NCI-H446 (cell line): ENCODE measurements around the gene IGFL3.
"Not testable (repeated sequence)": the region's sequence is repeated elsewhere in the genome, so short reads cannot be mapped to it uniquely, and the experiment has no call there.

Source experiments
- DNase-seq, 2 experiments: peaks; one replicate each; lab custom pipeline; 2025; lab: John Stamatoyannopoulos, UW

The IGFL3 gene

DNA sequence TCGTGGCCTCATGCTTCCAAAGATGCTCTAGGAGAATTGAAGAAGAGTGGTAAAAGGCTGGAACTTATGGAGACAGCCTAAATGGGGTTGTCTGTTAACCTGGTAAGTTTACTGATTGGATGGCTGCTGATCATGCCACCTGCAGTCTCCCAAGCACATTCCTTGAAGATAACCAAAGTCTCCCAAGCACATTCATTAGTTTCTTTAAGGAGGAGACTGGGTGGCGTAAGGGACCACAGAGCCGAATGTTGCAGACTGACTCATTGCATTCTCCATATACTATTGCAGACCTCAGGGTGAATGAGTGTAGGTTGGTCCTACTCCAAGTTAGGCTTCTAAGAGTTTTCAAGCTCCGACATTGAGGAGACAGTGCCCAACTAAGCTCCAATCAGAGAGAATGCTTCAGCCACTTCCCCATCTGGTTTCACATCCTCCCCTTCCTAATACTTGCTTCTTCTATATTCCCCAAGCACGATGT lies at the start of gene IGFL3:
Gene IGFL3, minus strand, starts transcription at position 51 of the 478 bp plus-strand sequence. Its CDS starts 39 bp downstream, at position 12.
- DNase-seq, result no peak

DNA sequence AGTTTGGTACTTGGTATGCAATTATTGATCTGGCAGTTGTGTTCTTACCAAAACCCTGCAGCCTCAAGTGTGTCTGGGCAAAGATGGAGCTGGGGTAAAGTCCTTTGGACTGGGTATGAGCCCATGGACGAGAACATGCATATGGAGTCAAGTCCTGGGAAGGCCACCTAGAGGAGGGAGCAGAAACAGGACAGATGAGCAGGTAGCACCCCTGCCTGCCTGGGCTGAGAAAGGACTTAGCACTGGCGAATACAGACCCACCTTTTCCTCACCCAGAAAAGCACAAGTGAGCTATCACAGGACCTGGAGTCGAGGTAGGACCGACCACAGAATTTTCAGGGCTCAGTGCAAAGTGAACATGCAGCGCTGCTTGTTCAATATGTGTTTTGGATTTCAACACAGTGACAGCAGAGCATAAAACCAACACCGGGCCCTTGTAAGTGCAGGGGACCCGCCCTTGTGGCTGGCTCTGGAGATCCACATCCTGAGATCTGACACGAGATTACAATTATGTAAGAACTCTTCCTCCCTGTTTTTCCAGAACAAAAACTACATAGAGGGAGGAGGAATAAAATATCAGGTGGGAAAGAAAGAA lies 49.5 kb upstream of the IGFL3 start:
- no peak for DNase-seq

DNA sequence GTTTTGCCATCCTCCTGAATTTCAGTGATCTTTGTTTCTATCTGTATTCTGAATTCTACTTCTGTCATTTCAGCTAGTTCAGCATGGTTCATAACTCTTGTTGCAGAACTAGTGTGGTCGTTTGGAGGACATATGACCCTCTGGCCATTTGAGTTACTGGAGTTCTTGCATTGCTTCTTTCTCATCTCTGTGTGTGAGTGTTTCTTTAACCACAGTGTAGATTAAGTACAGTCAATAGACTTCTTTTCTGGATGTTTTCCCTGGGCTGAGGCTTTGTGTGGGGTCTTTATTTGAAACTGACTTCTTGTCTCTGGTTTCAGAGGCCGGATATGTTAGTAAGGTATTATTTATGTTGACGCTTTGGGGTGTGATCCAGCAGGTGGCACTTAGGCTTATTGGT lies 38.2 kb upstream of the IGFL3 start:
- DNase-seq, result no peak

DNA sequence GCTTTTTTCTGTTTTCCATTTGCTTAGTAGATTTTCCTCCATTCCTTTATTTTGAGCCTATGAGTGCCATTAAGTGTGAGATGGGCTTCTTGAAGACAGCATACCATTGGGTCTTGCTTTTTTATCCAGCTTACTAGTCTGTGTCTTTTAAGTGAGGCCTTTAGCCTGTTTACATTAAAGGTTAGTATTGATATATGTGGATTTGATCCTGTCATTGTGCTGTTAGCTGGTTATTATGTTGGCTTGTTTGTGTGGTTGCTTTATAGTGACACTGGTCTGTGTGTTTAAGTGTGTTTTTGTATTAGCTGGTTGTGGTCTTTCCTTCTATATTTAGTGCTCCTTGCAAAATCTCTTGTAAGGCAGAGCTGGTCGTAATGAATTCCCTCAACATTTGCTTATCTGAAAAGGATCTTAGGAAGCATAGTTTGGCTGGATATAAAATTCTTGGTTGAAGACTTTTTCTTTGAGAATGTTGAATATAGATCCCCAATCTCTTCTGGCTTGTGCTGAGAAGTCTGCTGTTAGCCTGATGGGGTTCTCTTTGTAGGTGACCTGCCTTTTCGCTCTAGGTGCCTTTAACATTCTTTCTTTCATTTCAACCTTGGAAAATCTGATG lies 37.3 kb upstream of the IGFL3 start:
- DNase-seq, result not testable (repeated sequence)

DNA sequence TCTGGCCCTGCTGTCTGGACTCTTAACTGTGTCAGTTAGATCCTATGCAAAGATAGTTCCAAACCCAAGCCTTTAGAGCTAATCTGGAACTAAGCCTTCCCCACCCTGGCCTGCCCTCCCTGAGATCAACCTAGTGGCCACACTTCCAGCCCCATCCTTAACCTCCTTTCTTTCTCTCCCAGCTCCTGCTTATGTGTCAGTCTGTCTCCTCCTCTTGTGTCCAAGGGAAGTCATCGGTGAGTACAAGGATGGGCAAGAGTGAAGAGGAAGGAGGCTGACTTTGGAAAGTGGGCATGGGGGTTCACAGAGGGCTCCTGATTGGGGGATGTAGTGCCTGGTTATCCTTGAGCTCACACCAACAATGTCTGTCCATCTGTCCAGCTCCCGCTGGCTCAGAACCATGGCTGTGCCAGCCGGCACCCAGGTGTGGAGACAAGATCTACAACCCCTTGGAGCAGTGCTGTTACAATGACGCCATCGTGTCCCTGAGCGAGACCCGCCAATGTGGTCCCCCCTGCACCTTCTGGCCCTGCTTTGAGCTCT lies 35.8 kb upstream of the IGFL3 start:
- DNase-seq, result no peak

DNA sequence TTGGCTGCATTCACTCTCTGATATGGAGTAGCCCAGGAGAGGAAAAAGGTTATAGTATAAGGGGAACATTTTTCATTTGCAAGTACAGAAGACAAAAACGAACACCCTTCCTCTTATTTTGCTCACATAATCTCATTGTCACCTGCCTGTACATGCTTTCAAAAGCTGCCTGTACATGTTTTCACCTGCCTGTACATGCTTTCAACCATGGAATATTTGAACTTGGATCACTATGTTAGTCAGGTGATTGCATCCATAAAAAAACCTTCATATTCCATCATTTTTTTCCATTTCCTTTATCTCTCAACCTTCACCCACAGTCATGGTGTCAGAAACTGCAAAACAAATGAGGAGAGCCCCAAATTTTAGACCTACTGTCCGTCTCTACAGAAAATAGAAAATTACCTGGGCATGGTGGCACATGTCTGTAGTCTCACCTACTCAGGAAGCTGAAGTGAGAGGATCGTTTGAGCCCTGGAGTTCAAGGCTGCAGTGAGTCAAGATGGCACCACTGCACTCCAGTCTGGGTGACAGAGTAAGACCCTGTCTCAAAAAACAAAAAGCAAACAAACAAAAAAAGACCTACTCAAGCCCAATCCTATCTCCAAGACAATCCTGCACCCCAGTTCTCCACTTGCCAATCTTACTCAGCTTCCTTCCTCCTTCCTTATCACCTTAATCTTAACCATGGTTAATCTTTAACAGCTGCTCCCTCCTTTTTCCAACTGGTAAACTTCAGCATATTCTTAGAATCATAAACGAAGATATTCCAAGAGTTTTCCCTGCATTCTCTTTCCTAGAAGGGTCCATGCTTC lies 35.1 kb upstream of the IGFL3 start:
- no peak for DNase-seq

DNA sequence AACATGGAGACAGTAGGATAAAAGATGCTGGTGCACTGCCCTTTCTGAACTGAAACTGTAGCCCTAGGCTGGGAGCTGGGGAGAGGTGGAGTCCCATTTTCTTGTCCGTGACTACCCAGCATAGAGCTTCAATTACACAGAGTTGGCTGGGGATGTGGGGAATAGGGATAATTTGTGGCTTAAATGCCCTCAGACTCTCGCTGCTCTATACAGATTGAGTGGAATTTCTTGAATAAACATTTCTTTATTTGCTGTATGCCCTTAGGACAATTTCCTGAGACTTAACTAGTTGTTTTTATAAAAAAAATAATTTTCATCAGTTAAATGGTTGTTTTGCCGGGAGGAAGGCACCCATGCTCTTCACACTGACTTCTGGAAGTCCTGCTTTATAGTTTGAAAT lies 30.7 kb upstream of the IGFL3 start:
- no peak for DNase-seq

- DNase-seq, result no peak
These were observed 26.1 kb upstream of the IGFL3 start for GRCh38 chr19:46150606-46151005.

GRCh38 chr19:46147791-46148288 lies 23.4 kb upstream of the IGFL3 start, which contains the start of gene IGFL2:
Gene IGFL2 (plus strand): TSS chr19:46148238. CDS start chr19:46148279, 41 bp downstream.
- DNase-seq, result no peak

DNA sequence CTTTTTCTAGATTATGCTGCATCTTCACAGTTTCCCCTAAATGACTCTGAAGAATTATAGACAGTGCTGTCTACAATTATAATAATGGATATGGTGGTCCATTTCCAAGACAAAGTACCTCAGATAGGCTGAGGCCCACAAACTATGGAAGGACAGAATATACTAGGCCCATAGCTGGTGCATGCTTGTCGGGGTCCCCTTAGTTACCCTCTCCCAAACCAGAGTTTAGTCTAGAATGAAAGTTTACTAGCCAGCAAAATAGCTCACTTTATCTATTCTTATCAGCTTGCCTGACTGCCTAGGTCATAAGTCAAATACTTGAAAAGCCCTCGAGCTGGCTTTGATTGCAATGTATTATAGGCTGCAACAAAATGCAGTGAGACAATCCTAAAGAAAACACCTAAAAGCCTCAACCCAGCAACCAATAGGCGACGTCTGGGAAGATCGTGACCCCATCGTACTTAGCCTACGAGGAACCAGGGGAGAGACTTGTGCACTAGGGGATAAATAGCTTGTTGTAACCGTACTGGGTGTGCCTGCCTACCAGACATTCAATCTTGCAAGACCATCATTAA lies 22.8 kb upstream of the IGFL3 start:
- DNase-seq, result no peak

GRCh38 chr19:46144756-46145155 lies 20.3 kb upstream of the IGFL3 start:
- DNase-seq, result no peak

- no peak for DNase-seq
These were observed 17.8 kb upstream of the IGFL3 start for GRCh38 chr19:46142294-46142693.

DNA sequence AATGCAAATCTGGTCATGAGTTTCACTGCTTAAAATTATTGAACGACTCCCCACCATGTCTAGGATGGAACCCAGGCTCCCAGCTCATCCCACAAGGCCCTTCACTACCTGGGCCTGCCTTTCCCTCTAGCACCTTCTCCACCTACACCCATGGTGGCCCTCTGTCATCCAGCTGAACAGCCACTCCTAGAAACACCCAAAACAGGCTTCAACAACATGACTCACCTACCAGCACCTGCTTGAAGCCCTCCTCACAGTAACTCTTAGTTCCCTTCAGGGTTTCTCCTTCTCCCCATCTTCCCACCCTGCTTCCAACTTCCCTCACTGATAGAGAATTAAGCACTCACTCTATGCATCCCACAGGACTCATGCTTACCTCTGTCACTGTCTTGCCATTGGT lies 16.9 kb upstream of the IGFL3 start:
- no peak for DNase-seq

GRCh38 chr19:46137915-46138473 lies 13.5 kb upstream of the IGFL3 start:
- DNase-seq, result no peak

DNA sequence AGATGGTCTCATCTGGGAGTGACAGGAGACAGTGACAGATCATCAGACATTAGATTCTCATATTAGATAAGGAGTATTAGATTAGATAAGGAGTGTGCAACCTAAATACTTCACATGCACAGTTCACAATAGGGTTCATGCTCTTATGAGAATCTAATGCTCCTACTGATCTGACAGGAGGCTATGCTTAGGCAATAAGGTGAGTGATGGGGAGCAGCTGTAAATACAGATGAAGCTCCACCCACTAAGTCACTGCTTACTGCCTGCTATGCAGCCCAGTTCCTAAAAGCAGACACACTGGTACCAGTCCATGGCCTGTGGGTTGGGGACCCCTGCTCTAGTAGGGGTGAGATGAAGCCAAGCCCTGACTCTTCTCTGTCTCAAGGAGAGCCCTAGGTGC lies 10.0 kb upstream of the IGFL3 start:
- DNase-seq, result no peak

DNA sequence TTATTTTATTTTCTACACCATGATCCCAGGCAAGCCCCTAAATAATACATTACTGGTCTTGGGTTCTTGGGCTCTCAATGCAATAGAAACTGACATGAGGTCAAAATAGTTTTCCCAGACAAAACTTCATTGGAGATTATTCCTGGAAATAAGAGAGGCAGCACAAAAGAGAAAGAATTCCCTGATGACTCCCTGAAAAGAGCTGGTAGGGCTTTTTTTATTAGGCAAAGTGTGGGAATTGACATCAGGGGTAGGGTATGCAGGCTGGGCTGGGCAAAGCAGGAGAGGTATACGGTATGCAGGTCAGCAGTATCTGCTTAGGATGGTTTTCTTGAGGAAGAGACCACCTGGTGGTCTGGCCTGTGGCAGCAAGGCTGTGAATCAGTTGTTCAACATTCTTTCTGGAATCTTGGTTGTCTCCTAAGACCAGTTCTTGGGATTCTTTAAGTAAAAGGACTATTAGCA lies 9.3 kb upstream of the IGFL3 start:
- DNase-seq, result no peak

DNA sequence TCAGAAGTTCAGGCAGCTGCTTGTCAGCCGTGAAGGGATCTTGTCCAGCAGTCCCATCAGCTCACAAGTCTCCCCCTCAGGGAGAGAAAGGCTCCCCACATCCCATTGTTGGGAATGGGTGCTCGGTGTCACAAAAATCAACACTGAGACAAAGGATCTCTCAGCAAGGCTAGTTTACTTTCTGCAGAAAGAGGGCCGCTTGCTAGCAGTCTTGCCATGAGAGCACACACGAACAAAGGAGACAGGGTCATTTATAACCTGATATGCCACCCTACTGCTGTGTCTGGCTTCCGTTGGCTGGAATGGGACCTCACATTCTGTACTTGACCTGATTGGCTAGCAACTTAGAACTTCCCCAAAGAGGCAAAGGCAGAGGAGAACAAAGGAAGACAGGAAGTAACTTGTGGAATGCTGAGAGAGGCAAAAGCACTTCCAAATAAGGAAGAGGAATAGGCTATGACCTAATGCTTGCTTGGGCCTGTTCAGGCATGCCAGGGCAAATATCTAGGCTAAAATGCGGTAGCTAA lies 8.7 kb upstream of the IGFL3 start:
- DNase-seq, result peak; percentile 17 to 56

- DNase-seq, result no peak
These were observed 8.1 kb upstream of the IGFL3 start for GRCh38 chr19:46132508-46133100.

GRCh38 chr19:46131485-46132143 lies 7.1 kb upstream of the IGFL3 start:
- DNase-seq, result no peak

- no peak for DNase-seq
These were observed 1.6 kb upstream of the IGFL3 start for GRCh38 chr19:46126086-46126580.
